KOPT-K1 (cell line): Measurements from ENCODE around the gene SNRNP48.

Experiments used
- H3K27ac ChIP-seq: fragments of 200-600 bp; sonication (generic); 2 replicates; pipeline ENCODE4 v1.5.1; 2016; ENCODE audit warnings: antibody characterized with exemption, mild to moderate bottlenecking, low read depth, low read length; ENCODE audit not compliant: poor library complexity, severe bottlenecking
- H3K36me3 ChIP-seq: fragments of 200-600 bp; sonication (generic); 2 replicates; pipeline ENCODE4 v1.5.1; 2017; ENCODE audit warnings: antibody characterized with exemption, mild to moderate bottlenecking, low read length, moderate library complexity; ENCODE audit not compliant: insufficient read depth
- H3K9me3 ChIP-seq: fragments of 200-600 bp; sonication (generic); 2 replicates; pipeline ENCODE4 v1.5.1; 2017; ENCODE audit warnings: antibody characterized with exemption, low read length, mild to moderate bottlenecking; ENCODE audit not compliant: insufficient read depth, poor library complexity, severe bottlenecking

The SNRNP48 gene

GRCh38 chr6:7574500-7574899 is 15.5 kb upstream of the SNRNP48 start:
- H3K27ac ChIP-seq = no peak overlapping the region
- no peaks in the 10 kb centered on the region for H3K36me3 ChIP-seq
- no peaks in the 10 kb centered on the region for H3K9me3 ChIP-seq

DNA sequence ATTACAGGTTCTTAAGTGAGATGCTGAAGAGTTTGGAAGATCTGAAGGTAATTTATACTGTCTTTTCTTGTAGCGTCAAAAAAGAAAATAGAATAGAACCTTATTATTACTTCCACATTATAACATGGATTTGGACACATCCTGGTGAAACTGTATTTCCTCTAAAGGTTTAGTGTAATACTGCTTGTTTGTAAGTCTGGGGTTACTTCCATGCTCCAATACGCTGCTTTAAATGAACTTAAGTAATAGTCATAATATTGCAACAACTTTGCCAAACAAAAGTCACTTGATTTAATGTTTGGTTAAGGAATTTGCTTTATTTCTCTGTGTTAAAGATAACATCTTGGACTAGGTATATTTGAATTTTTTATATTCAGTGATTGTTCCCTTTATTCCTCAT is 11.5 kb upstream of the SNRNP48 start:
- H3K9me3 ChIP-seq = no peaks in the 10 kb centered on the region
- no peaks in the 10 kb centered on the region for H3K36me3 ChIP-seq

DNA sequence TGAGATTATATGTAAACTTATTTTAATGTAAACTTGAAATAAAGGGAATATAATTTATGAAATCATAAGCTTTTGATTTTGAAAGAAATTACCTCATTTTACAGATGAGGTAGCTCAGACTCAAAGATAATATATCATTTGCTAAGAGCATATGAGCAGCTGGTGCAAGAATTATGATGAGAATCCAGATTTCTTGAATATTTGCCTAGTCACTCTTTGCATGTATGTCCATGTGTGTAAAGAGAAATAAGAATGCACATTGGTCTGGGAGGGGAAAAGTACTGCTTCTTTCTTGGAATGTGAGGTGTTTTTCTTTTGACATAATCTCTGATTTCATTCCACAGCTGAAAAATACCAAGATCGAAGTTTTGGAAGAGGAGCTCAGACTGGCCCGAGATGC is 11.1 kb upstream of the SNRNP48 start:
- Histone ChIP-seq H3K27ac (no peak overlapping the region), H3K36me3 (no peaks in the 10 kb centered on the region), H3K9me3 (no peaks in the 10 kb centered on the region)

More for the DNA sequence above, 11.5 kb upstream of the SNRNP48 start:
- H3K27ac ChIP-seq = no peak overlapping the region

DNA sequence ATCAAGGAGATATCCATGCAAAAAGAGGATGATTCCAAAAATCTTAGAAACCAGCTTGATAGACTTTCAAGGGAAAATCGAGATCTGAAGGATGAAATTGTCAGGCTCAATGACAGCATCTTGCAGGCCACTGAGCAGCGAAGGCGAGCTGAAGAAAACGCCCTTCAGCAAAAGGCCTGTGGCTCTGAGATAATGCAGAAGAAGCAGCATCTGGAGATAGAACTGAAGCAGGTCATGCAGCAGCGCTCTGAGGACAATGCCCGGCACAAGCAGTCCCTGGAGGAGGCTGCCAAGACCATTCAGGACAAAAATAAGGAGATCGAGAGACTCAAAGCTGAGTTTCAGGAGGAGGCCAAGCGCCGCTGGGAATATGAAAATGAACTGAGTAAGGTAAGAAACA is 10.1 kb upstream of the SNRNP48 start:
- H3K27ac ChIP-seq = no peak overlapping the region
- no peaks in the 10 kb centered on the region for H3K9me3 ChIP-seq
- no peaks in the 10 kb centered on the region for H3K36me3 ChIP-seq

GRCh38 chr6:7580537-7580926 is 9.5 kb upstream of the SNRNP48 start:
- no peak overlapping the region for H3K27ac ChIP-seq
- H3K9me3 ChIP-seq = no peaks in the 10 kb centered on the region
- no peaks in the 10 kb centered on the region for H3K36me3 ChIP-seq

GRCh38 chr6:7580927-7581618 is 8.9 kb upstream of the SNRNP48 start:
- no peaks in the 10 kb centered on the region for H3K9me3 ChIP-seq
- no peak overlapping the region for H3K27ac ChIP-seq
- no peaks in the 10 kb centered on the region for H3K36me3 ChIP-seq

DNA sequence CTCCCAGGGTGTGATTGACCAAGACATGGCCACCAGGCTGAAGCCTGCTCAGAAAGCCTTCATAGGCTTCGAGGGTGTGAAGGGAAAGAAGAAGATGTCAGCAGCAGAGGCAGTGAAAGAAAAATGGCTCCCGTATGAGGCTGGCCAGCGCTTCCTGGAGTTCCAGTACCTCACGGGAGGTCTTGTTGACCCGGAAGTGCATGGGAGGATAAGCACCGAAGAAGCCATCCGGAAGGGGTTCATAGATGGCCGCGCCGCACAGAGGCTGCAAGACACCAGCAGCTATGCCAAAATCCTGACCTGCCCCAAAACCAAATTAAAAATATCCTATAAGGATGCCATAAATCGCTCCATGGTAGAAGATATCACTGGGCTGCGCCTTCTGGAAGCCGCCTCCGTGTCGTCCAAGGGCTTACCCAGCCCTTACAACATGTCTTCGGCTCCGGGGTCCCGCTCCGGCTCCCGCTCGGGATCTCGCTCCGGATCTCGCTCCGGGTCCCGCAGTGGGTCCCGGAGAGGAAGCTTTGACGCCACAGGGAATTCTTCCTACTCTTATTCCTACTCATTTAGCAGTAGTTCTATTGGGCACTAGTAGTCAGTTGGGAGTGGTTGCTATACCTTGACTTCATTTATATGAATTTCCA is 4.6 kb upstream of the SNRNP48 start:
- no peaks in the 10 kb centered on the region for H3K36me3 ChIP-seq
- H3K9me3 ChIP-seq = no peaks in the 10 kb centered on the region
- H3K27ac ChIP-seq = no peak overlapping the region

DNA sequence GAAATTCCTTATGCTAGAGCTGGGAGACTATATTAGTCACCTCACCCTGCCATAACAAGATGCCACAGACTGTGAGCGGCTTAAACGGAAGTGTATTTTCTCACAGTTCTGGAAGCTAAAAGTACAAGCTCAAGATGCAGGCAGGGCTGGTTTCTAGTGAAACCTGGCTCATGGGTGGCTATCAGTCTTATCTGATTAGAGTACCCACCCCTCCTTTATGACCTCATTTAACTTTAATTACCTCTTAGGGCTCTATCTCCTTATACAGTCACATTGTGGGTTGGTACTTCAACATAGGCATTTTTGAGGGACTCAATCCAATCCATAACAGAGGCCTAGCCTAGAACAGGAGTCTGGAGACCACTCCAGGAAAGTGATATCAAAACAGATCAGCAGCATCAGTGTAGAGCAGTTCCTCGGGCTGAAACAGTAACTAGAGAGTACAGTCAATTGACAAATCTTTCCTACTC is 2.3 kb upstream of the SNRNP48 start:
- no peaks in the 10 kb centered on the region for H3K9me3 ChIP-seq
- H3K27ac ChIP-seq = no peak overlapping the region
- H3K36me3 ChIP-seq = peaks cover 1% of the 10 kb centered on the region; the same call in 1 of the 2 replicates

DNA sequence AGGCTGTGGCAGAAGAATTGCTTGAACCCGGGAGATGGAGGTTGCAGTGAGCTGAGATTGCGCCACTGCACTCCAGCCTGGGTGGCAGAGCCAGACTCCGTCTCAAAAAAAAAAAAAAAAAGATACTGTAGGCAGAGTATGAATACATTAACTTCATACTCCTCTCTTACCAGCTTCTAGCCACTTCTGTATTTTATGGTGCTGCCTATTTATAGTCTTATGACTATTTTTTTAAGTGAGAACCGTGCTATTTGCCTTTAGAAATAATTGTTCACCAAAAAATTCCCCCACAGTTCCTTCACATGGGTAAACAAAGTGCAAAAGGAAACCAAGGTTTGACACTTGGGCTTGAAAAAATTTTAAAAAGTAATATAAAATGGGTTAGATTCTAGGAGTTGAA is 1.5 kb upstream of the SNRNP48 start:
- no peaks in the 10 kb centered on the region for H3K9me3 ChIP-seq
- H3K27ac ChIP-seq = no peak overlapping the region
- peaks cover 10% of the 10 kb centered on the region for H3K36me3 ChIP-seq

GRCh38 chr6:7589221-7589620 is 777 bp upstream of the SNRNP48 start:
- Histone ChIP-seq H3K27ac (no peak overlapping the region), H3K36me3 (peaks cover 15% of the 10 kb centered on the region), H3K9me3 (no peaks in the 10 kb centered on the region)

- peak overlapping the region; percentile 79 for H3K27ac ChIP-seq
- H3K9me3 ChIP-seq = no peaks in the 10 kb centered on the region
- peaks cover 32% of the 10 kb centered on the region for H3K36me3 ChIP-seq
Observed at GRCh38 chr6:7590918-7591302, 912 bp downstream of the SNRNP48 start.

DNA sequence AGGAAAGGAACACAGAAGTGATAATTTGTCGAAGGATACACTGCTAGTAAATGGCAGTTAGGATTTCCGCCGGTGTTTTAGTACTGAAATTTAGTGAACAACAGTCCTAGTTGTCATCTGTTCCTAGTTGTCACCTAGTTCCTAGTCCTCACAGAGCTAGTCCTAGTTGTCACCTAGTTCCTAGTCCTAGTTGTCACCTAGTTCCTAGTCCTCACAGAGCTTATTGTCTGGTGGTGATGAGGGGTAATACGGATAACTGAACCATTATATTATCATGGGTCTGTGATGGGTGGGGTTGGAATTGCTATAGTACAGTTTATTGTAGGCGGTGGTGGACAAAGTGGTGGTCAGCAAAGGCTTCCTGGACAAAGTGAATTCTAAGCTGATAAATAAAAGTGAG is 1.8 kb downstream of the SNRNP48 start:
- H3K27ac ChIP-seq = no peak overlapping the region
- no peaks in the 10 kb centered on the region for H3K9me3 ChIP-seq
- peaks cover 41% of the 10 kb centered on the region for H3K36me3 ChIP-seq

- peaks cover 54% of the 10 kb centered on the region for H3K36me3 ChIP-seq
- H3K27ac ChIP-seq = no peak overlapping the region
- H3K9me3 ChIP-seq = no peaks in the 10 kb centered on the region
Observed at GRCh38 chr6:7593229-7593628, 3.2 kb downstream of the SNRNP48 start.

DNA sequence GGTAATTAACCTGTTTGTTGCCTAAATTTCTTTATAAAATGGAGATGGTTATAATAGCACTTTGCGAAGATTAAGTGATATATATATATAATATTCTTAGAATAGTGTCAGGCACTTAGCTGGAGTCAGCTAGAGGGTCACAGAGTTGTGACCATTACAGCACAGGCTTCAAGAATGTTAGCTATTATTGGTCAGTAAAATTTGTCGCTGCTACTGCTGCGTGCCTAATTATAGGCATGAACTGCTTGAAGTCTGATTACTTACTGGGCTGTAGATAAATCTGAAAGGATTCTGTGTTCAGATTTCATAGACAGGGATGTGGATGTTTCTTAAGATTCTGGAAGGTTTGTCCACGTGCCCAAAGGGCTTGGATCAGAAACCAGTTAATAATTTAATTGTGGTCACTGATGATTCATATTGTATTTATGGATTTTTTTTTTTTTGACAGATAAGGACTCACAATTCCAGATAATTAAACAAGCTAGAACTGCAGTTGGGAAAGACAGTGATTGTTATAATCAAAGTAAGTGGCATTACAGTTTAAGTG is 4.7 kb downstream of the SNRNP48 start:
- Histone ChIP-seq H3K27ac (no peak overlapping the region), H3K36me3 (peaks cover 68% of the 10 kb centered on the region), H3K9me3 (no peaks in the 10 kb centered on the region)

GRCh38 chr6:7604003-7604402 is 14.0 kb downstream of the SNRNP48 start:
- Histone ChIP-seq H3K36me3 (peaks cover 100% of the 10 kb centered on the region), H3K9me3 (no peaks in the 10 kb centered on the region)

GRCh38 chr6:7604506-7604905 is 14.5 kb downstream of the SNRNP48 start:
- H3K36me3 ChIP-seq = peaks cover 100% of the 10 kb centered on the region
- H3K9me3 ChIP-seq = no peaks in the 10 kb centered on the region
- H3K27ac ChIP-seq = no peak overlapping the region

More at GRCh38 chr6:7604003-7604402, 14.0 kb downstream of the SNRNP48 start:
- H3K27ac ChIP-seq = no peak overlapping the region
